NCI-H1417 treated with DMSO at 0.1 percent for 48 hours (cell line): ENCODE data around the gene ZNF43.
"Not testable (repeated sequence)": the region's sequence is repeated elsewhere in the genome, so short reads cannot be mapped to it uniquely, and the experiment has no call there.

Experiments
- DNase-seq: peaks from one replicate; lab custom pipeline; 2025; lab: John Stamatoyannopoulos, UW

Gene ZNF43

DNA sequence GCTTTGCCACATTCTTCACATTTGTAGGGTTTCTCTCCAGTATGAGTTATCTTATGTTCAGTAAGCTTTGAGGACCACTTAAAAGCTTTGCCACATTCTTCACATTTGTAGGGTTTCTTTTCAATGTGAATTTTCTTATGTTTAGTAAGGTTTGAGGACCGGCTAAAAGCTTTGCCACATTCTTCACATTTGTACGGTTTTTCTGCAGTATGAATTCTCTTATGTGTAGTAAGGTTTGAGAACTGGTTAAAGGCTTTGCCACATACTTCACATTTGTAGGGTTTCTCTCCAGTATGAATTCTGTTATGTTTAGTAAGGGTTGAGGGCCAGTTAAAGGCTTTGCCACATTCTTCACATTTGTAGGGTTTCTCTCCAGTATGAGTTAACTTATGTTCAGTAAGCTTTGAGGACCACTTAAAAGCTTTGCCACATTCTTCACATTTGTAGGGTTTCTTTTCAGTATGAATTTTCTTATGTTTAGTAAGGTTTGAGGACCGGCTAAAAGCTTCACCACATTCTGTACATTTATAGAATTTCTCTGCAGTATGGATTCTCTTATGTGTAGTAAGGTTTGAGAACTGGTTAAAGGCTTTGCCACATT, 27.5 kb downstream of the ZNF43 start:
- DNase-seq: not testable (repeated sequence)

DNA sequence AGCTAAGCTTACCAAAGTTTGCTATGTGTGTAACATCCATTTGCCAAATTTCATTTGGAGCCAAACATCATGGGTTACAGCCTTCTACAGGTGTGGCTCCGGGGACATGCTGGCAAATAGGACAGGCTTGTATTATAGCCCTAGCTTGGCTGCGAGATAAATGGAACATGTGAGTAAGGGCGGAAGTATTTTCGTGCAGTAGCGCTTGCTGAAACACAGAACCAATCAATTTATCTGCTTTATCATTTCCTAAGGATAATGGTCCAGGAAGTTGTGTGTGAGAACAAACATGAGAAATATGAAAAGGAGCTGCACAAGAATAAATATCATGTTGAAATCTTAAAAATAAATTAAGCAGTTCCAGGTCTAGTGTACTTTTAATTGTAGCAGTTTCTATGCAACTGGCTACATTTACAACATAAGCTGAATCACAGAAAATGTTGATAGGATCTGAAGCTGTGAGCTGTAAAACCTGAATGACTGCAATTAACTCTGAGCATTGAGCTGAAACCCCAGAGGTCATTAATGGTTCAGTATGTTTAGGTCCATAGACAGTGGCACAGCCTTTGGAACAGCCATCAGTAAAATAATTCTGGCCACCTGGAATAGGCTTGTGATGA, 46.4 kb downstream of the ZNF43 start:
- no peak for DNase-seq

DNA sequence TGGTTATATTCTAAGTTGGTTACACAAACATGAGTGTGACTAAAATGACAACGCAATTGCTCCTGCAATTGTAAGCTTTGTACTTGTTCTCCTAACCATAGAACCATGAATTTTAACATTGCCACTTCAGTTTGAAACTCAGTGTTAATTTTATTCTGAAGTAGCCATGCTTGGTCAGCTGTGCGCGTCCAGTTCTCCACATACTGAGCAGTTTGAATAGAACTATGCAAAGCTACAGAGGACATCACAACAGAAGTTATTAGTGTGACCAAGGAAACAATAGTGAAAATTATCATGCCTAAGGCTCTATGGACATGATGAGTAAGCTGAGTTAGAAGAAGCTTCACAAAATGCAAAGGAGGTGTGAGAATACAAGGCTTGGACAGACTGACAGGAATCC, 49.0 kb downstream of the ZNF43 start:
- DNase-seq: no peak

DNA sequence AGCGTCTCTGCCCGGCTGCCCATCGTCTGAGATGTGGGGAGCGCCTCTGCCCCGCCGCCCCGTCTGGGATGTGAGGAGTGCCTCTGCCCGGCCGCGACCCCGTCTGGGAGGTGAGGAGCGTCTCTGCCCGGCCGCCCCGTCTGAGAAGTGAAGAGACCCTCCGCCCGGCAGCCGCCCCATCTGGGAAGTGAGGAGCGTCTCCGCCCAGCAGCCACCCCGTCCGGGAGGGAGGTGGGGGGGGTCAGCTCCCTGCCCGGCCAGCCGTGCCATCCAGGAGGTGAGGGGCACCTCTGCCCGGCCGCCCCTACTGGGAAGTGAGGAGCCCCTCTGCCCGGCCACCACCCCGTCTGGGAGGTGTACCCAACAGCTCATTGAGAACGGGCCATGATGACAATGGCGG, 60.2 kb downstream of the ZNF43 start:
- DNase-seq: not testable (repeated sequence)

DNA sequence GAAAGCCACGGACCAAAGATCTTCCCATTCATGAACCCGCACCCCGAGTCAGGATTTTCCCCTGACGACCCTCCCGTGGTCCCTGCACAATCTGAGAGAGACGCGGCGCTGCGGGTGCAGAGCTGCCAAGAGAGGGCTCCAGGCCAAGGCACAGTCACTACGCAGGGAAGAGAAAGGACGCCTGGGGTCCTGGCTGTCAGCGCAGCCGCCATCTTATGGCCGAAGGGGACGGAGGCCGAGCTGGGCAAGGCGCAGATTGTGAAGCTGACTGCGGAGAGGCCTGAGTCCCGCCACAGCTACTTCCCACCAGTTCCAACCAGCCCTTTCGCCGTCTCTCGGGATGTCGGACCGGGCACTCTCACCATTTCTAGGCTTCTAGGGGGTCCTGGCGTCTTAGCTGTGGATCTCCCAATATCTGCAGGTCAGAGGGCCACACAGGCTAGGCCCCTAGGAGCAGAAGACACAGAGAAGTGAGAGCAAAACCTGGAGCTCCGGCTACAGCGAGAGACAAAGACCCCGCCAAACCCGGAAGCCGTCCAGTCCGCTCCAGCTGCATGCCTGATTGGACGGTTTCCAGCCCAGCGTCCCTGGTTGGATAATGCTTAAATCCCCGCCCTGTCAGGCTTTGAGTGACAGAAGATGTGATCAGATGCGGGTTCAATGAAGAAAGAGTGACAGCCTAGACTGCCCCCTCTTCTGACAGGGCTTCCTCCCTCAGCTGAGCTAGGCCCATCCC, 68.7 kb downstream of the ZNF43 start, which contains the start of gene ZNF100:
ZNF100 (minus strand) TSS at position 515 of the 736 bp plus-strand sequence; CDS start at position 365, 150 bp downstream.
- peak; percentile 61 for DNase-seq

DNA sequence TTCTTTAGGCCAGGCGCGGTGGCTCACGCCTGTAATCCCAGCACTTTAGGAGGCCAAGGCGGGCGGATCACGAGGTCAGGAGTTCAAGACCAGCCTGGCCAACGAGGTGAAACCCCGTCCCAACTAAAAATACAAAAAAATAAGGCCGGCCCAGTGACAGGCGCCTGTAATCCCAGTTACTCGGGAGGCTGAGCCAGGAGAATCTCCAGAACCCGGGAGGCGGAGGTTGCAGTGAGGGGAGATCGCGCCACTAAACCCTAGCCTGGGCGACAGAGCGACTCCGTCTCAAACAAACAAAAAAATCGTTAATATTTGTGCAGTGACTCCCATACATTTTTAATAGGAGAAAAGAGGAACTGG, 69.3 kb downstream of the ZNF43 start:
- not testable (repeated sequence) for DNase-seq

DNA sequence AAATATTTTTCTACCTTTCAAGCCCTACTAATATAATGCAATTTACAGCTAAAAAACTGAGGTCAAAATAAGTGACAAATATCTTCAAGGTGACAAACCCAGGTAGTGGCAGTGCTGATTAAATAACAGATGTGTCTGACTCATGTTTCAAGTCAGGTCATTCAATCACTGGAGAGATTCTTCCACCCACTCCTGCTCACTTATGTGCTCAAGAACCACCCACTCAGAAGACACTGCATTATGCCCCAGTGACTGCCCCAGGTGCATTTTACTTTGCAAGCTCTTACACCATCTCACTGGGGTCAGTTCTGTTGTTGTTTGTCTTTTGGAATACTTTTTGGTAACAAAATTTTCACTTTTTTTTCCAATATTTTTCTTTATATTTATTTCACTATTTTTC, 70.8 kb downstream of the ZNF43 start:
- no peak for DNase-seq

DNA sequence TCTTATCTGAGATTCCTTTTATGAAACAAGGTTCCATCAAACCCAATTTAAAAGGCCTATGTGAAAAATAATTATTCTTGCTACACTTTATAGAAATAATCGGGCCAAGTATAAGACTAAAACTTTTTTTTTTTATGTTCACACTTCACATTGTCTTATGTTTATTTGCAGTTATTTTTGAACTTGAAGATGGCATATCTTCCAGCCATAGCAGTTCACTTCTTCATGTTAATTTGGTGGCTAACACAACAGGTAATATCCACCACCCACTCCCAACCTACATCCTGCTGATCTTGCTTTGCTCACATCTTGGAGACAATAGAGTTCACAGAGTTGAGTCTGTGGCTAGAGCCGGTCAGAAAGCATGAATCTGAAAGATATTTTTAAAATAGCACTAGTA, 74.4 kb downstream of the ZNF43 start:
- not testable (repeated sequence) for DNase-seq

DNA sequence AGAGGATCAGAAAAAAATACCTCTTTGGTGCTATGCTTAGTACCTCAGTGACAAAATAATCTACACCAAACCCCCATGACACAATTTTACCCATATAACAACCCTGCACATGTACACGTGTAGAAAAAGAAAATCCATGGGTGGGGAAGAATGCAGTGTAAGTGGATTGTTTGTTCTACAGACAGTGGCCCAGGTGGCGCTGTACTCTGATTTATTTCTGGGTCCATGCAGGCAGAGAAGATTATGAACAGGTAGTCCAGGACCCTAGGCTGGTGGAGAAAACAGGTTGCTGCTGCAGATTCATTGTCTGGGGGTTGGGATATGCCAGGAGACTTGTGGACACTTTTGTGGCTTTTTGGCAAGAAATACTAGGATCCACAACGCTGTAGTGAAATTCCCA, 77.7 kb downstream of the ZNF43 start:
- no peak for DNase-seq

DNA sequence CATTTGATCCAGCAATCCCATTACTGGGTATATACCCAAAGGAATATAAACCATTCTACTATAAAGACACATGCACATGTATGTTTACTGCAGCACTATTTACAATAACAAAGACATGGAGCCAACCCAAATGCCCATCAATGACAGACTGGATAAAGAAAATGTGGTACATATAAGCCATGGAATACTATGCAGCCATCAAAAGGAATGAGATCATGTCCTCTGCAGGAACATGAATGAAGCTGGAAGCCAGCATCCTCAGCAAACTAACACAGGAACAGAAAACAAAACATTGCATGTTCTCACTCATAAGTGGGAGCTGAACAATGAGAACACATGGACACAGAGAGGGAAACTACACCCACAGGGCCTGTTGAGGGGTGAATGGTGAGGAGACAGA, 80.4 kb downstream of the ZNF43 start:
- not testable (repeated sequence) for DNase-seq
